ENCODE data around the gene GLB1L3.

The GLB1L3 gene

GRCh38 chr11:134352111-134352510 lies 75.9 kb downstream of the GLB1L3 start:
- DNase-seq (ENCODE audit: low read depth), result no peak
- TF ChIP-seq CTCF (conservative IDR thresholded peaks at IDR 0.05; ENCODE audit: low read depth, low read length), result no peak
- H3K4me3 ChIP-seq (ENCODE audit: low read depth, low read length), result no peak overlapping the region

GRCh38 chr11:134355136-134355535 lies 79.0 kb downstream of the GLB1L3 start:
- TF ChIP-seq CTCF (conservative IDR thresholded peaks at IDR 0.05; ENCODE audit: low read depth, low read length), result no peak
- no peak overlapping the region for H3K4me3 ChIP-seq (ENCODE audit: low read depth, low read length)
- no peak for DNase-seq (ENCODE audit: low read depth)

DNA sequence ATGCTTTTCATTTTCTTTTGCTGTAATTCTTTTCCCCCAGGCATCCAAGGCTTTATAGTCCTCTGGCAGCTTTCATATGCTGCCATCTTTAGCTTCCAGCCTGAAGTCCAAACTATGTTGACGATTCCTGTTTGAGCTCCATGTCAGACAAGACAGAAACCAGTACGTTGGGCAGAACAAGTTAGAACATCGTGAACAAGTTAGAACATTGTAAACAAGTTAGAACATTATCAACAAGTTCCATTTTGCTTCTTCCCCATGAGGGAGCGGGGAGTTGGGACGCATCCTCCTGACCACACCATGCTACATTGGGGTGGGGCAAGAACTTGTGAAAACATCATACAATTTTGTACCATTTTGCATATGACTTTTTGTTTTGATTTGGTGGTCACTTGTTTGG lies 79.5 kb downstream of the GLB1L3 start:
- no peak for DNase-seq (ENCODE audit: low read depth)
- no peak for TF ChIP-seq CTCF (conservative IDR thresholded peaks at IDR 0.05; ENCODE audit: low read depth, low read length)
- H3K4me3 ChIP-seq (ENCODE audit: low read depth, low read length), result no peak overlapping the region

GRCh38 chr11:134356656-134357544 lies 80.7 kb downstream of the GLB1L3 start:
- no peak for TF ChIP-seq CTCF (conservative IDR thresholded peaks at IDR 0.05; ENCODE audit: low read depth, low read length)
- no peak overlapping the region for H3K4me3 ChIP-seq (ENCODE audit: low read depth, low read length)
- no peak for DNase-seq (ENCODE audit: low read depth)

DNA sequence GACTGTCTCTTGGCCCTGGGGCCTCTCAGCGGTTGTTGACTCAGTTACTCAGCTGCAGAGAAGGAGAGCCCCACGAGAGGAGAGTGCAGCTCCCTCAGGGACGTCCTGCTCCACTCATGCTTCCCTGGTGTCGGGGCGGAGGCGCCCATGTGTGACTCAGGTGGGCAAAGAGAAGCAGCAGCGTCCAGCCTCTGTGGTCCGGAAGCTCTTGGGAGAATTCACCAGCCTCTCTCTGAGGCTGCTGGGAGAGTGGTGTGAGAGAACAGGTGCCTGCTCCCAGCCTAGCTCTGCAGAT lies 81.3 kb downstream of the GLB1L3 start:
- H3K4me3 ChIP-seq (ENCODE audit: low read depth, low read length), result no peak overlapping the region
- DNase-seq (ENCODE audit: low read depth), result no peak
- no peak for TF ChIP-seq CTCF (conservative IDR thresholded peaks at IDR 0.05; ENCODE audit: low read depth, low read length)

GRCh38 chr11:134358165-134358855 lies 82.1 kb downstream of the GLB1L3 start:
- no peak overlapping the region for H3K4me3 ChIP-seq (ENCODE audit: low read depth, low read length)
- no peak for TF ChIP-seq CTCF (conservative IDR thresholded peaks at IDR 0.05; ENCODE audit: low read depth, low read length)
- DNase-seq (ENCODE audit: low read depth), result no peak

All from choroid plexus epithelial cell (primary cell).